ENCODE measurements around the gene PLCL2.

DNA sequence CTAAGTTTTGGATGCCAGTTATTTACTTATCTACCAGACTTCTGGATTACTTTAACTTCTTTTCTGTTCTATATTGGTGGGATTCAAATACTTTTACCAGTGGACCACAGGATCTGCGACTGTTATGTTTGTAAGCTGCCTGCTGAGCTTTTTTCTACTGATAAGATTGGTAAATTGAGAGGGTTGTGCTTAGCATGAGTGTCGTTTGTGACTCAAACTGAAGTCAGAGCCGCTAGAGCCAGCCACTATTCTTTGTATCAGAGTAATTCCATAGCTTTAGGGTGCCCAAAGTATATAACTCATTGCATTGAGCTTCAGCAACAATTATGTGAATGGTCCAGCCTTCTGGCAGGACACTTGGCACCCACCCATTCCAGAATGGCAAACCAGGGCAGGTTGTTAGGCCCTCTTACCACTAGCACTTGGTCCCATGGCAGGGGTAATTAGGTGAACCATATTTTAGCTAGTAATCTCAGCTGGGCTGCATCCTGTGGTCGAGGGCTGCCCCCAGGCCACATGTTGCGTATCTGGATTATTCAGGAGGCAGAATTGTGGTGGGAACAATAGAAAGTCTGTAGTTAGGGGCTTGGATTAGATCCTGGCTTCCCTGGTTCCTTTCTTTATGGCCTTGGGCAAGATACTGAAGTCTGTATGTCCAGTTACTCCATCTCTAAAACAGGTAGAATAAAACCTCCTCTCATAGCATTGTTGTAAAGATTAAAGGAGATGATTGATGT, 6.0 kb downstream of the PLCL2 start:
- TF ChIP-seq, protein P1, sequence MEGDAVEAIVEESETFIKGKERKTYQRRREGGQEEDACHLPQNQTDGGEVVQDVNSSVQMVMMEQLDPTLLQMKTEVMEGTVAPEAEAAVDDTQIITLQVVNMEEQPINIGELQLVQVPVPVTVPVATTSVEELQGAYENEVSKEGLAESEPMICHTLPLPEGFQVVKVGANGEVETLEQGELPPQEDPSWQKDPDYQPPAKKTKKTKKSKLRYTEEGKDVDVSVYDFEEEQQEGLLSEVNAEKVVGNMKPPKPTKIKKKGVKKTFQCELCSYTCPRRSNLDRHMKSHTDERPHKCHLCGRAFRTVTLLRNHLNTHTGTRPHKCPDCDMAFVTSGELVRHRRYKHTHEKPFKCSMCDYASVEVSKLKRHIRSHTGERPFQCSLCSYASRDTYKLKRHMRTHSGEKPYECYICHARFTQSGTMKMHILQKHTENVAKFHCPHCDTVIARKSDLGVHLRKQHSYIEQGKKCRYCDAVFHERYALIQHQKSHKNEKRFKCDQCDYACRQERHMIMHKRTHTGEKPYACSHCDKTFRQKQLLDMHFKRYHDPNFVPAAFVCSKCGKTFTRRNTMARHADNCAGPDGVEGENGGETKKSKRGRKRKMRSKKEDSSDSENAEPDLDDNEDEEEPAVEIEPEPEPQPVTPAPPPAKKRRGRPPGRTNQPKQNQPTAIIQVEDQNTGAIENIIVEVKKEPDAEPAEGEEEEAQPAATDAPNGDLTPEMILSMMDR (IDR thresholded peaks at IDR 0.05): no peak
- TF ChIP-seq POLR2A (IDR thresholded peaks at IDR 0.05): no peak
